Choroid plexus epithelial cell (primary cell): ENCODE results near the gene LCN15.
"Not testable (repeated sequence)": the region's sequence is repeated elsewhere in the genome, so short reads cannot be mapped to it uniquely, and the experiment has no call there.

Experiments used
- DNase-seq: peaks from one replicate; pipeline ENCODE4 v3.0.0-alpha.2; 2010; ENCODE audit warnings: low read depth
- H3K4me3 ChIP-seq: 2 replicates; pipeline ENCODE4 v1.5.1; 2011; ENCODE audit warnings: low read depth, mild to moderate bottlenecking, control low read depth, low read length, moderate library complexity
- TF ChIP-seq, protein P1 (sequence below): conservative IDR thresholded peaks from 2 replicates; pipeline ENCODE4 v1.5.1; 2011; ENCODE audit warnings: low read depth, mild to moderate bottlenecking, control low read depth, inconsistent platforms, low read length, moderate library complexity

LCN15 gene

DNA sequence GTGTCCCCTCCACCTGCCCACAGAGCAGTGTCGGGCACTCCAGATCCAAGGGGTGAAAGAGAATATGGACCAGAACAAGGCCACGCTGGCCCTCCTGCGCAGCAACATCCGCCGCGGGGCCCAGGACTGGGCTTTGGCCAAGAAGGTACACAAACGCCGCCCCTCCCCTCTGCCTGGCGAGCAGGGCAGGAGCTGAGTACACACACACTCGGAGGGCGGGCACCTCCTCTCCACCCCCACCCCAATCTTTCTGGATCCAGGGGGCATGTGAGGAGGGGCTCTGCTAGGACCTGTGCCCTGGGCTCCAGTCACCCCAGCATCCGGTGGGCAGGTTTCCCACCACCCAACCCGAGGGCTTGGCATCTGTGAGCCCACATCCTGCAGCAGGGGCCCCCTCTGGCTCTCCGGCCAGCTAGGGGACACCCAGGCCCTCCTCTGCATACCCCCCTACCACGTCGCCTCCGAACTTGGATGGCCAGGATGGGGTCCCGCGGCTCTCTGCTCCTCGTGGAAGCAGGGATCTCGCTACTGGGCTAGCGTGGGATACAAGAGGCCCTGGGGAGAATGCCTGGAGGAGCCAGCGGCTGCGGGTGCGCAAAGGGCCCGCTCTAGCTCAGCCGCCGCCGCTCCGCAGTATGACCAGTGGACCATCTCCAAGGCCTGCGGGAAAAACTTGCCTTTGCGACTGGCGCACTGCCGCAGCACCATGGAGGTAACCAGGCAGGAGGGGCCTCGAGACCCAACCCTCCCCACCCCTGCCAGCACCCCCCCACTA is 34.9 kb upstream of the LCN15 start:
- no peak for DNase-seq
- H3K4me3 ChIP-seq: no peak overlapping the region
- TF ChIP-seq, protein P1, sequence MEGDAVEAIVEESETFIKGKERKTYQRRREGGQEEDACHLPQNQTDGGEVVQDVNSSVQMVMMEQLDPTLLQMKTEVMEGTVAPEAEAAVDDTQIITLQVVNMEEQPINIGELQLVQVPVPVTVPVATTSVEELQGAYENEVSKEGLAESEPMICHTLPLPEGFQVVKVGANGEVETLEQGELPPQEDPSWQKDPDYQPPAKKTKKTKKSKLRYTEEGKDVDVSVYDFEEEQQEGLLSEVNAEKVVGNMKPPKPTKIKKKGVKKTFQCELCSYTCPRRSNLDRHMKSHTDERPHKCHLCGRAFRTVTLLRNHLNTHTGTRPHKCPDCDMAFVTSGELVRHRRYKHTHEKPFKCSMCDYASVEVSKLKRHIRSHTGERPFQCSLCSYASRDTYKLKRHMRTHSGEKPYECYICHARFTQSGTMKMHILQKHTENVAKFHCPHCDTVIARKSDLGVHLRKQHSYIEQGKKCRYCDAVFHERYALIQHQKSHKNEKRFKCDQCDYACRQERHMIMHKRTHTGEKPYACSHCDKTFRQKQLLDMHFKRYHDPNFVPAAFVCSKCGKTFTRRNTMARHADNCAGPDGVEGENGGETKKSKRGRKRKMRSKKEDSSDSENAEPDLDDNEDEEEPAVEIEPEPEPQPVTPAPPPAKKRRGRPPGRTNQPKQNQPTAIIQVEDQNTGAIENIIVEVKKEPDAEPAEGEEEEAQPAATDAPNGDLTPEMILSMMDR: no peak

GRCh38 chr9:136798708-136799078 is 34.4 kb upstream of the LCN15 start:
- no peak overlapping the region for H3K4me3 ChIP-seq
- DNase-seq: no peak
- TF ChIP-seq, protein P1: no peak

DNA sequence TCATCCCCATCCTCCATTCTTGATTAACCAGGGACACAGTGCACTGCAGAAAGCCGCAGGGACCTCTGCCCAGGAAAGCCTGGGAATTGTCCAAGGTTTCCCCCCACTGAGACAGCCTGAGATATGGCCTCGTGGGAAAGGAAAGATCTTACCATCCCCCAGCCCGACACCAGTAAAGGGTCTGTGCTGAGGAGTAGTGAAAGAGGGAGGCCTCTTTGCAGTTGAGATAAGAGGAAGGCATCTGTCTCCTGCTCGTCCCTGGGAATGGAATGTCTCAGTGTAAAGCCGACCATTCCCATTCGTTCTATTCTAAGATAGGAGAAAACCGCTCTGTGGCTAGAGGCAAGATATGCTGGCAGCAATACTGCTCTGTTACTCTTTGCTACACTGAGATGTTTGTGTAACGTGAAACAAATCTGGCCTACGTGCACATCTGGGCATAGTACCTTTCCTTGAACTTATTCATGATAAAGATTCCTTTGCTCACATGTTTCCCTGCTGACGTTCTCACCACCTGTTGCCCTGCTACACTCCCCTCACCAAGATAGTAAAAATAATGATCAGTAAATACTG is 32.5 kb upstream of the LCN15 start:
- peak; percentile 67 for DNase-seq
- not testable (repeated sequence) for H3K4me3 ChIP-seq

DNA sequence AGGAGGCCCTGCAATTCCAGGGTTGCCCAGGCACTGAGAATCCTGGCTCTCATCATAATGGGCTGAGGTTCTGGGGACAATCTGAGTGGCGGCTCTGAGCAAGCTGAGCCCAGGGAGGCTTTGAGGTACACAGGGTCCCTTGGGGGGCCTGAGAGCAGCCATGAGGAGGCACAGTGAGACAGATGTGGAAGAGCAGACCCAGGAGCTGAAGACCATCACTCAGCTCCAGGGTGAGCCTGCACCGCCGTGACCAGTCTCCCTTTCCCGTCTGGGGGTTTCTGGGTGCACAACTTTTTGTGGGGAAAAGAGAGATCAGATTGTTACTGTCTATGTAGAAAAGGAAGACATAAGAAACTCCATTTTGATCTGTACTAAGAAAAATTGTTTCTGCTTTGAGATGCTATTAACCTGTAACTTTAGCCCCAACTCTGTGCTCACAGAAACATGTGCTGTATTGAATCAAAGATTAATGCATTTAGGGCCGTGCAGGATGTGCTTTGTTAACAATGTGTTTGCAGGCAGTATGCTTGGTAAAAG is 32.0 kb upstream of the LCN15 start, which contains the start of gene CCDC183:
CCDC183 (plus strand) TSS at position 101 of the 537 bp plus-strand sequence; CDS start at position 161, 60 bp downstream.
- DNase-seq: no peak
- no peak within 1 kb of the TSS for H3K4me3 ChIP-seq
- TF ChIP-seq, protein P1: no peak

GRCh38 chr9:136795000-136795348 is 30.7 kb upstream of the LCN15 start:
- no peak overlapping the region for H3K4me3 ChIP-seq
- TF ChIP-seq, protein P1: no peak
- DNase-seq: no peak

DNA sequence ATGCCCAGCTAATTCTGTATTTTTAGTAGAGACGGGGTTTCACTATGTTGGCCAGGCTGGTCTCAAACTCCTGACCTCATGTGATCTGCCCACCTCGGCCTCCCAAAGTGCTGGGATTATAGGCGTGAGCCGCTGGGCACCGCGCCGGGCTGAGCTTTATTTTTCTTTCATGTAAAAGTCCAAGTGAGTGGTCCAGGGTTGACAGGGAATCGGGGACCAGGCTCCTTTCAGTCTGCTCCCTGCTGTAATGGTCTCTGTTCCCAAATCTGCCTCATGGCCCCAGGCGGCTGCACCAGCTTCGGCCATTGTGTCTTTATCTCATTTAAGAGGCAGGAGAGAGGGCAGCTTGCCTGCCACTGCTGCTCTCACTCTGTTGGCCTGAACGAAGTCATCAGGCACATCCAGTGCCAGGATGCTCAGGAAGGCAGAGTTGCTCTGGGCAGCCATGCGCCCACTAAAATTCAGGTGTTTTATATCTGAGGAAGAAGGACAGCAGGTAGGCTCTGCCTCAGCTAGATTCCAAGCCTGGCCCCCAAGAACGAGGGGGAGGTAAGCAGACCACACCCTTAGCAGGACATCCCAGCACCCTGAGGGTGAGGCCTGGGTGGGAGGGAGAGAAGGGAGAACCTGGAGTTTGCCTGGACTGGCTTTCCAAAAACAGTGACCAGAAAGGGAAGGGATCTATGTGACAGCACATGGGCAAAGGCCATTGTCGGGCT is 30.1 kb upstream of the LCN15 start:
- H3K4me3 ChIP-seq: no peak overlapping the region
- DNase-seq: no peak
- TF ChIP-seq, protein P1: no peak

DNA sequence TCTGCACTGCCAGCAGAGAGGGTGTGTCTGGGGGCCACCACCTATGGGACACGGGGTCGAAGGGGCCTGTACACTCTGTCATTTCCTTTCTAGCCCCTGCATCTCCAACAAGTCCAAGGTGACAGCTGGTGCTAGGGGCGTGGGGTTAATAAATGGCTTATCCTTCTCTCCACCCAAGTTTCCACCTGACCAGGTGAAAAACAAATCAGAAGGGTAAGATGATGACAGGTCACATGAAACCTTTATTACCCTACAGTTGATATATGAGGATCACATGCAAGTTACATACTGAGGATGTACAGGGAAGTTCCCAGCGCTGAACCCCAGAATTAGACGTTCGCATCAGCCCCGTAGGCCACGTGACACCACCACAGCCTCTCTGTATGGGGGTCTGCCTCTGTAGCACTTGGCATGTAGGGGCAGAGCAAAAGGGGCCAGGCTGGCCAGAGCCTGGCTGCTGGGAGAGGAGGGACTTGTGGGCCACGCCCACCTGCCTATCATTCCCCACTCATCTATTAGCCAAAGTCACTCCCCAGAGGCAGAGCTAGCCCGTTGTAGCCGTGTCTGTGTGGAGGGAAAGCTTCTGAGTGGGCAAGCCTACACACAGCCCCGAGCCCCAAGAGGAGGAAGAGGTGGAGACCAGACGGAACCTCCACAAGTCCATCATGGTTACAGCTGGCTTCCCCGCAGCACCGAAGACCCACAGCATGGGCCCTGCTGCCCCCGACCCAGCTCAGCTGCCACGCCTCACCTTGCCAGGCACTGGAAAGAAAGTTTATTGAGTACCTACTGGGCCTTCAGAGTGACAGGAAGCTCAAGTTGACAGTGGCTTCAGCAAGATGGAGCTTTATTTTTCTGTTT is 29.0 kb upstream of the LCN15 start:
- H3K4me3 ChIP-seq: no peak overlapping the region
- DNase-seq: no peak
- TF ChIP-seq, protein P1: no peak
